Kidney (tissue), 14 donors: ENCODE measurements around the gene GADD45GIP1. TPM values are rescaled to one million over a fixed set of nuclear protein-coding genes. Genes with fewer than 3 reads are reported as not detected.
"Not testable (repeated sequence)": the region's sequence is repeated elsewhere in the genome, so short reads cannot be mapped to it uniquely, and the experiment has no call there.

Experiments used
- DNase-seq, 5 donors: peaks; one replicate each; pipeline ENCODE4 v3.0.0-alpha.2; 2013 to 2020
- FAIRE-seq: peaks from 2 replicates; lab custom pipeline; 2012; peaks lifted over from hg19 to GRCh38; lab: Jason Lieb, UNC
- H3K27ac ChIP-seq, 2 donors: one replicate each; pipeline ENCODE4 v1.7.0; 2013; ENCODE audit warnings: low read depth in 2 of 2, low read length in 2 of 2, inconsistent platforms in 1 of 2
- H3K27me3 ChIP-seq: one replicate; pipeline ENCODE4 v1.7.1; 2013; ENCODE audit warnings: low read length, inconsistent platforms; ENCODE audit not compliant: control insufficient read depth, insufficient read depth
- H3K36me3 ChIP-seq, 3 donors: one replicate each; pipeline versions ENCODE4 v1.7.0 to v1.7.1; 2013; ENCODE audit warnings: low read length in 3 of 3, control low read depth in 1 of 3, inconsistent platforms in 1 of 3; ENCODE audit not compliant: insufficient read depth in 3 of 3, control insufficient read depth in 2 of 3
- H3K4me1 ChIP-seq, 3 donors: one replicate each; pipeline versions ENCODE4 v1.7.0 to v1.7.1; 2013; ENCODE audit warnings: low read length in 3 of 3, inconsistent platforms in 1 of 3, low read depth in 1 of 3; ENCODE audit not compliant: control insufficient read depth in 2 of 3, insufficient read depth in 2 of 3
- H3K4me3 ChIP-seq, 3 donors: one replicate each; pipeline versions ENCODE4 v1.7.0 to v1.8.1; 2013; ENCODE audit warnings: low read length in 3 of 3, control low read depth in 1 of 3, inconsistent platforms in 1 of 3
- H3K9ac ChIP-seq, 3 donors: one replicate each; pipeline versions ENCODE4 v1.7.0 to v1.7.1; 2013; ENCODE audit warnings: low read length in 3 of 3, control low read depth in 1 of 3, inconsistent platforms in 1 of 3
- H3K9me3 ChIP-seq, 3 donors: one replicate each; pipeline versions ENCODE4 v1.7.0 to v1.7.1; 2013; ENCODE audit warnings: low read length in 3 of 3, control low read depth in 1 of 3, inconsistent platforms in 1 of 3; ENCODE audit not compliant: control insufficient read depth in 2 of 3, insufficient read depth in 1 of 3
- intact Hi-C: fragments of 100-400 bp; cut with DNase I; formaldehyde crosslinking; loops from one replicate; pipeline ENCODE4 v1.11.1; 2022
- polyA plus RNA-seq: library from polyadenylated mRNA; stranded (reverse); fragments of 350-450 nt; fragmentation: Illumina TruSeq; extraction: RNeasy Lipid Tissue Mini Kit (QIAGEN cat#74804); gene quantifications from one replicate; pipeline ENCODE4 v1.2.3, GENCODE V29; 2014; ENCODE audit warnings: low read depth, low replicate concordance; ENCODE audit not compliant: insufficient read depth
- total RNA-seq: library from RNA; stranded (reverse); fragmentation: NEBNext Ultra II Directional; extraction: Animal tissue kit (Norgen Biotek cat#: 25700); gene quantifications from one replicate; pipeline ENCODE4 v1.2.1, GENCODE V29; 2021
- TF ChIP-seq, protein P1 (sequence below): IDR thresholded peaks from 3 replicates; pipeline ENCODE4 v1.5.1; 2012; ENCODE audit warnings: mild to moderate bottlenecking, moderate library complexity, borderline replicate concordance; ENCODE audit not compliant: insufficient read depth; ENCODE audit errors: extremely low read depth
- donor health status: control.
- donor health status: control.
- donor health status: control.
- donor health status: control.
- donor health status: control.
- donor health status: DM: yes; HTN: yes; CAD: no.
- donor health status: Normal renal cell carcinoma (clear cell type).

GADD45GIP1 gene
- total and polyA plus RNA-seq, 2 donors from 2014 or later: 18.4 to 71.3 TPM

DNA sequence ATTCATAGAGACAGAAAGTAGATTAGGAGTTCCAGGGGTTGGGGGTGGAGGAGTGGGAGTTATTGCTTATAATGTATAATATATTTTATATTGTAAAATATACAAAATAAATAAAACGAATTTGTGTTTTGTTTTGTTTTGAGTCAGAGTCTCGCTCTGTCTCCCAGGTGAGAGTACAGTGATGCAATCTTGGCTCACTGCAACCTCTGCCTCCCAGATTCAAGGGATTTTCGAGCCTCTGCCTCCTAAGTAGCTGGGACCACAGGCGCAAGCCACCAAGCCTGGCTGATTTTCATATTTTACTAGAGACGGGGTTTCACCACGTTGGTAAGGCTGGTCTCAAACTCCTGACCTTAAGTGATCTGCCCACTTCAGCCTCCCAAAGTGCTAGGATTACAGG lies 2.5 kb upstream of the GADD45GIP1 start:
- no peak overlapping the region for H3K9ac ChIP-seq
- no peak for DNase-seq
- TF ChIP-seq, protein P1, sequence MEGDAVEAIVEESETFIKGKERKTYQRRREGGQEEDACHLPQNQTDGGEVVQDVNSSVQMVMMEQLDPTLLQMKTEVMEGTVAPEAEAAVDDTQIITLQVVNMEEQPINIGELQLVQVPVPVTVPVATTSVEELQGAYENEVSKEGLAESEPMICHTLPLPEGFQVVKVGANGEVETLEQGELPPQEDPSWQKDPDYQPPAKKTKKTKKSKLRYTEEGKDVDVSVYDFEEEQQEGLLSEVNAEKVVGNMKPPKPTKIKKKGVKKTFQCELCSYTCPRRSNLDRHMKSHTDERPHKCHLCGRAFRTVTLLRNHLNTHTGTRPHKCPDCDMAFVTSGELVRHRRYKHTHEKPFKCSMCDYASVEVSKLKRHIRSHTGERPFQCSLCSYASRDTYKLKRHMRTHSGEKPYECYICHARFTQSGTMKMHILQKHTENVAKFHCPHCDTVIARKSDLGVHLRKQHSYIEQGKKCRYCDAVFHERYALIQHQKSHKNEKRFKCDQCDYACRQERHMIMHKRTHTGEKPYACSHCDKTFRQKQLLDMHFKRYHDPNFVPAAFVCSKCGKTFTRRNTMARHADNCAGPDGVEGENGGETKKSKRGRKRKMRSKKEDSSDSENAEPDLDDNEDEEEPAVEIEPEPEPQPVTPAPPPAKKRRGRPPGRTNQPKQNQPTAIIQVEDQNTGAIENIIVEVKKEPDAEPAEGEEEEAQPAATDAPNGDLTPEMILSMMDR: no peak
- no peaks in the 10 kb centered on the region for H3K27me3 ChIP-seq
- intact Hi-C loops: no loop called here
- no peak for FAIRE-seq
- H3K4me3 ChIP-seq: no peak overlapping the region
- H3K9me3 ChIP-seq: no peaks in the 10 kb centered on the region
- H3K4me1 ChIP-seq: peaks cover 0 to 10% (median 0%) of the 10 kb centered on the region in 3 donors
- no peak overlapping the region for H3K27ac ChIP-seq
- peaks cover 0 to 4% (median 0%) of the 10 kb centered on the region in 3 donors for H3K36me3 ChIP-seq

DNA sequence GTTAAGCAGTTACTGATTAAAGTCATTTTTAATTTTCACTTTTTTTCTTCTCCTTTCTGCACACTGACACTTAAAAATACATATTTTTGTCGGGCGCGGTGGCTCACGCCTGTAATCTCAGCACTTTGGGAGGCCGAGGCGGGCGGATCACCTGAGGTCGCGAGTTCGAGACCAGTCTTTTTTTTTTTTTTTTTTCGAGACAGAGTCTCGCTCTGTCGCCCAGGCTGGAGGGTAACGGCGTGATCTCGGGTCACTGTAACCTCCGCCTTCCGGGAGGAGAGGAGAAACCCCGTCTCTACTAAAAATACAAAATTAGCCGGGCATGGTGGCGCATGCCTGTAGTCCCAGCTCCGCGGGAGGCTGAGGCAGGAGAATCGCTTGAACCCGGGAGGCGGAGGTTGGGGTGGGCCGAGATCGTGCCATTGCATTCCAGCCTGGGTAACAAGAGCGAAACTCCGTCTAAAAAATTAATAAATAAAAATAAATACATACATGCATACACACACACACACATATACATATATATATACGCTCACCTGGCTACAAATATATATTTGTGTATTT lies 448 bp upstream of the GADD45GIP1 start:
- H3K27me3 ChIP-seq, H3K9me3 ChIP-seq, FAIRE-seq, H3K4me1 ChIP-seq, intact Hi-C loops: not testable (repeated sequence)
- Histone ChIP-seq H3K9ac (peak overlapping the region; percentile 18 to 89 (median 75)), H3K36me3 (peaks cover 0 to 13% (median 3%) of the 10 kb centered on the region in 3 donors), H3K27ac (peak overlapping the region; percentile 43 to 84), H3K4me3 (peak overlapping the region; percentile 77 to 93 (median 79))
- peak in 1 of 5 donors; percentile 48 for DNase-seq

GRCh38 chr19:12955996-12956395 lies 1.0 kb downstream of the GADD45GIP1 start:
- H3K4me3 ChIP-seq: peak overlapping the region in 2 of 3 donors; percentile 77 to 93
- FAIRE-seq (no peak), DNase-seq (peak in 2 of 5 donors; percentile 6 to 44)
- no peaks in the 10 kb centered on the region for H3K9me3 ChIP-seq
- H3K36me3 ChIP-seq: peaks cover 0 to 15% (median 9%) of the 10 kb centered on the region in 3 donors
- no peaks in the 10 kb centered on the region for H3K27me3 ChIP-seq
- TF ChIP-seq, protein P1: no peak
- intact Hi-C loops: no loop called here
- no peak overlapping the region for H3K27ac ChIP-seq
- H3K9ac ChIP-seq: peak overlapping the region; percentile 5 to 75 (median 16)
- H3K4me1 ChIP-seq: peaks cover 0 to 10% (median 0%) of the 10 kb centered on the region in 3 donors

DNA sequence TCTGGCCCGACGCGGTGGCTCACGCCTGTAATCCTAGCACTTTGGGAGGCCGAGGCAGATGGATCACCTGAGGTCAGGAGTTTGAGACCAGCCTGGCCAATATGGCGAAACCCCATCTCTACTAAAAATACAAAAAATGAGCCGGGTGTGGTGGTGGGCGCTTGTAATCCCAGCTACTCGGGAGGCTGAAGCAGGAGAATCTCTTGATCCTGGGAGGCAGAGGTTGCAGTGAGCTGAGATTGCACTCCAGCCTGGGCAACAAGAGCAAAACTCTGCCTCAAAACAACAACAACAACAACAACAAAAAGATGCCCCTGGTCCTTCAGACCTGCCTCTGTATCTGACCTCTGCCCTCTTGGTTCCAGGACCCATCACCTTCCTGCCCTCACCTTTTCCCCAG lies 1.4 kb downstream of the GADD45GIP1 start:
- DNase-seq, H3K9me3 ChIP-seq, H3K27me3 ChIP-seq, H3K27ac ChIP-seq, FAIRE-seq, intact Hi-C loops, H3K4me1 ChIP-seq: not testable (repeated sequence)
- peak overlapping the region in 2 of 3 donors; percentile 5 to 16 for H3K9ac ChIP-seq
- H3K4me3 ChIP-seq: peak overlapping the region in 1 of 3 donors; percentile 93
- peaks cover 0 to 19% (median 10%) of the 10 kb centered on the region in 3 donors for H3K36me3 ChIP-seq
